GM21423 (cell line): ENCODE measurements around the gene GRIN2B.

Experiments used
- ATAC-seq: cut with Tn5 transposase; IDR thresholded peaks from one replicate; pipeline ENCODE4 v1.9.1; 2021; ENCODE audit warnings: mild to moderate bottlenecking, moderate library complexity; ENCODE audit not compliant: unreplicated experiment

The GRIN2B gene

GRCh38 chr12:13981296-13981962 lies at the start of gene GRIN2B:
Gene GRIN2B, minus strand, starts transcription at chr12:13981602. Its CDS starts 115,394 bp downstream, at chr12:13866208.
- ATAC-seq, result no peak

- ATAC-seq, result no peak
These were observed 45.1 kb upstream of the GRIN2B start for GRCh38 chr12:14026537-14026936.

GRCh38 chr12:14024591-14024990 lies 43.2 kb upstream of the GRIN2B start:
- ATAC-seq, result no peak

GRCh38 chr12:14018080-14018479 lies 36.7 kb upstream of the GRIN2B start:
- no peak for ATAC-seq

- no peak for ATAC-seq
These were observed 29.6 kb upstream of the GRIN2B start for GRCh38 chr12:14010989-14011388.

- ATAC-seq, result no peak
These were observed 26.2 kb upstream of the GRIN2B start for GRCh38 chr12:14007639-14008038.

- no peak for ATAC-seq
These were observed 11.2 kb upstream of the GRIN2B start for GRCh38 chr12:13992585-13992984.

- no peak for ATAC-seq
These were observed 10.7 kb upstream of the GRIN2B start for GRCh38 chr12:13992106-13992505.

GRCh38 chr12:13986031-13986430 lies 4.6 kb upstream of the GRIN2B start:
- no peak for ATAC-seq

- ATAC-seq, result no peak
These were observed 588 bp upstream of the GRIN2B start for GRCh38 chr12:13981990-13982389.

GRCh38 chr12:13980538-13981295 lies 685 bp downstream of the GRIN2B start:
- ATAC-seq, result no peak

GRCh38 chr12:13979772-13980378 lies 1.5 kb downstream of the GRIN2B start:
- no peak for ATAC-seq

GRCh38 chr12:13978876-13979275 lies 2.5 kb downstream of the GRIN2B start:
- ATAC-seq, result no peak

GRCh38 chr12:13976880-13977279 lies 4.5 kb downstream of the GRIN2B start:
- no peak for ATAC-seq

- ATAC-seq, result no peak
These were observed 5.3 kb downstream of the GRIN2B start for GRCh38 chr12:13976028-13976584.

- no peak for ATAC-seq
These were observed 7.4 kb downstream of the GRIN2B start for GRCh38 chr12:13973996-13974395.

GRCh38 chr12:13970803-13971202 lies 10.6 kb downstream of the GRIN2B start:
- ATAC-seq, result no peak

- no peak for ATAC-seq
These were observed 13.1 kb downstream of the GRIN2B start for GRCh38 chr12:13968281-13968680.

- ATAC-seq, result no peak
These were observed 16.7 kb downstream of the GRIN2B start for GRCh38 chr12:13964666-13965065.

- ATAC-seq, result no peak
These were observed 18.7 kb downstream of the GRIN2B start for GRCh38 chr12:13962699-13963098.

- ATAC-seq, result no peak
These were observed 19.4 kb downstream of the GRIN2B start for GRCh38 chr12:13961971-13962370.
